ENCODE data around the gene MED29.

MED29 gene

DNA sequence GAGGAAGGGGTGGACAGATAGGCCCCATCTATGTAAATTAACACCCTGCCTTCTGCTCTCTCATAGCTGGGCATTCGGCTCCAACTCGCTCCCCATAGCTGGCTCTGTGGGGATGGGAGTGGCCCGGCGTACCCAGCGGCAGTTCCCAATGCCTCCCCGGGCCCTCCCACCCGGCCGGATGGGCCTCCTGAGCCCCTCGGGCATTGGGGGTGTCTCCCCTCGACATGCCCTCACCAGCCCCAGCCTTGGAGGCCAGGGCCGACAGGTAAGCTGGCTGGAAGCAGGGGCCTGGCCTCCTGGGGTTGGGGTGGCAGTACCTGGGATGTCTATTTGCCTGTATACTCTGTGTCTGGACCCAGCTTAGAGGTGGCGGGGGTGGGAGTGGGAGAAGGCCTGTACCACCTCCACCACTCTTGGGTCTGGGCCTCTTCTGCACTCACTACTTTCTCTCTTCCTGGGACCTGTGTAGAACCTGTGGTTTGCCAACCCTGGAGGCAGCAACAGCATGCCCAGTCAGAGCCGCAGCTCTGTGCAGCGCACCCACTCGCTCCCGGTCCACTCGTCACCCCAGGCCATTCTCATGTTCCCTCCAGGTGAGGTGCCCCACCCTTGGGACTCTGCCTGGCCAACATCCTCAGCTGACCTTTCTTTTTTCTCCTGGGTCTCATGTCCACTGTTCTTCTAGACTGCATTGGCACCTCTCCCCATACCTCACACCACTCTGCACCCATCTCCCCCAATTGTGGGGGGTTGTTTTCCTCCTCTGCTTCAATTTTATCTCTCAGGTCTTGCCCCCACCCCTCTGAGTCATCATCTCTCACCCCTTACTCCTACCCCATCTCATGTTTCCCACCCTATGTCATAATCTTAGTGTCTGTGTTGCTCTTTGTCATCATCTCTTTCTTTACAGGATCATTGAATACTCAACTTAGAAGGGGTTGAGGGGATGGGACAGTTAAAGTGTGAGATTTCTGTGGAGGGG, 10.4 kb upstream of the MED29 start:
- no peak overlapping the region for H3K4me3 ChIP-seq (ENCODE audit: low read length)
- TF ChIP-seq ZNF274 (IDR thresholded peaks at IDR 0.05; ENCODE audit: low read depth, low read length): no peak

DNA sequence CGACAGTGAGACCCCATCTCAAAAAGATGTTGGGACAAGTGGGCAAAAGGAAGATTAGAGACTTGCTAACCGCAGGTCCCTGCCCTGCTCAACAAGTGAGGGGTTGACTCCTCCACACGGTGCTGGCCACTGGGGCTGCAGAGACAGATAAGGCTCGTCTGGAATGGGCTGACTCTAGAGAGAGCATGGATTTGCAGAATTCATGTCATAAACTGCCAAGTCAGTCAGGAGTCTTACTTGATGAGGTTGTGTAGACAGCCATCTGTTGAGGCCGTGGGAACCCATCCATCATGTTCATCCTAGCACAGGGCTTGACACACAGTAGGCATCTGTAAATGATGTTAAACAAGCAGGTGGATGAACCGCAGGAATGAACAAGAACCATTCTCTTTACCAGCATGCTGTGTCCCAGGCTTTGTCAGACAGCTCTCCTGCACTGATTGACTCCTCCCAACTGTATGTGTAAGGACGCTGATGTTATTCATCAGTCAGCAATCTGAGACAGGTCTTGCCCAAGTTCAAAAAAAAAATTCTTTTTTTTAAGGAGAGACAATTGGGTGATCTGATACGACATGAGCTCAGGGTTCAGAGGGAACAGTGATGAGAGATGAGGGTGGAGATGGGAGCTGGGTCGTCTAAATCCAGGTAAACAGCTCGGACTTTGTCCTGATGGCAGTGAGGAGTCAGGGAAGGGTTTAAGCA, 9.1 kb upstream of the MED29 start:
- TF ChIP-seq ZNF274 (IDR thresholded peaks at IDR 0.05; ENCODE audit: low read depth, low read length): no peak

DNA sequence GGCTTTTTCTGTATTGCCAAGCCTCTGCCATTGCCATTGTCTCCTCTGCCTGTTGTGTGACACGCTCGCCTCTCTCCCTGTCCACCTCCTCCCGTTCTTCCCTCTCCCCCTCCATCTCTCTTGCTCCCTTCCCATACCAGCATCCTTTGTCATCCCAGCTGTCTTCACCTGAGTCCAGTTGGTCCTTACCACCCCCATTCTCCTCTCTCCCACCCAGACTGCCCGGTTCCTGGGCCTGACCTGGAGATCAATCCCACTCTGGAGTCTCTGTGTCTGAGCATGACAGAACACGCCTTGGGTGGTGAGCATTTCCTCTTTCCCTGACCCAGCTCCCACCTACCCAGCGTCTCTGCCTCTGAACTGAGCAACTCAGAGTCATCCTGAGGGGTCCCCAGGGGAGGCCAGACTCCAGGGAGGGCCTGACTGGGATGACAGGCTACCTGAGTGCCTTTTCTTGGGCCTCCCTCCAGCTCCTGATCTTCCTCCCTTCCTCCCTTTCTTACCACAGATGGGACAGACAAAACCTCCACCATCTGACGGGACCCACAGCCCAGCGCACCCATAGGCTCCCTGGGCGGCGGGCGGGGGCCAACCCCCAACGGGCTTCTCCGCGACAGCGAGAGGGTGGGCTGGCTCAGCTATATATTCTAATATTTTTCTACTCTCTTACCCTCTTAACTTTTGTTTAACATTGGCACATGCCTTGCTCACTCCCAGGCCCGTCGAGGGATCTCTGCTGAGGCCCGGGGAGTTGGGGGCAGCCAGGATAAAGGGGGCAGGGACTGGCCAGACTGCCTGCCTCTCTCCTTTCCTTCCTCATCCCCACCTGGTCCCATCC, 8.0 kb upstream of the MED29 start:
- H3K4me3 ChIP-seq (ENCODE audit: low read length): no peak overlapping the region
- TF ChIP-seq ZNF274 (IDR thresholded peaks at IDR 0.05; ENCODE audit: low read depth, low read length): no peak

More for the DNA sequence above, 9.1 kb upstream of the MED29 start:
- H3K4me3 ChIP-seq (ENCODE audit: low read length): no peak overlapping the region

DNA sequence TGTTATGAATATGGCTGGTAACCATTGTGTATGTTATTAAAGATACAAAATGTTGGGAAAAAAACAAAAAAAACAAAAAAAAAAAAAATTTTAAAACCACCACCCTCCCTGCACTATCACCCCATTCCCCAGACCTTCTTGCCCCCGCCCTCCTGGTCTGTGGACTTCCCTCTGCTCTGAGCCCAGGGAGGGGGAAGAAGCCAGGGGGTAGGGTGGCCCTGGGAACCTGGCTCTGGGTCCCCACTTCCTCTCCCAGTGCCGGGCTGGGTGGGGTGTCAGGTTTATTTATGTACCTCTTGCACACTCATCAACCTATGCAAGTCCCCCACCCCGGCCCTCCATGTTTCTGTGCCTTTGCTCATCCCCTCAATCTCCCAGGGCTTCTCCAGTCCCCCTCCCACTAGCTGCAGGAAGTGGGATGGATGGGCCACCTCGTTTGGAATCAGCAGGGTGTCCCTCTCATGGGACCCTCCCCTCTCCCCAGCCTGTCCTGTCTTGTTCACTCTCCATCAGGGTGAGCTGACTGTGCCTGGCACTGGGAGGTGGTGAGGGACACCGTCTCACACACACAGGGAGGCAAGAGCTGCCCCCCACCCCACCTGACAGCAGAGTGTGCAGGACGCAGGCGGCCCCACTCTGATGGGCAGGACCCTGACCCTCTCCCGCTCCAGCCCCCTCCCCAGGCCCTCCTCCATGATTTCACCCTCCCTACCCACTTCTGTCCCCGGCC, 6.2 kb upstream of the MED29 start:
- no peak for TF ChIP-seq ZNF274 (IDR thresholded peaks at IDR 0.05; ENCODE audit: low read depth, low read length)
- H3K4me3 ChIP-seq (ENCODE audit: low read length): no peak overlapping the region

DNA sequence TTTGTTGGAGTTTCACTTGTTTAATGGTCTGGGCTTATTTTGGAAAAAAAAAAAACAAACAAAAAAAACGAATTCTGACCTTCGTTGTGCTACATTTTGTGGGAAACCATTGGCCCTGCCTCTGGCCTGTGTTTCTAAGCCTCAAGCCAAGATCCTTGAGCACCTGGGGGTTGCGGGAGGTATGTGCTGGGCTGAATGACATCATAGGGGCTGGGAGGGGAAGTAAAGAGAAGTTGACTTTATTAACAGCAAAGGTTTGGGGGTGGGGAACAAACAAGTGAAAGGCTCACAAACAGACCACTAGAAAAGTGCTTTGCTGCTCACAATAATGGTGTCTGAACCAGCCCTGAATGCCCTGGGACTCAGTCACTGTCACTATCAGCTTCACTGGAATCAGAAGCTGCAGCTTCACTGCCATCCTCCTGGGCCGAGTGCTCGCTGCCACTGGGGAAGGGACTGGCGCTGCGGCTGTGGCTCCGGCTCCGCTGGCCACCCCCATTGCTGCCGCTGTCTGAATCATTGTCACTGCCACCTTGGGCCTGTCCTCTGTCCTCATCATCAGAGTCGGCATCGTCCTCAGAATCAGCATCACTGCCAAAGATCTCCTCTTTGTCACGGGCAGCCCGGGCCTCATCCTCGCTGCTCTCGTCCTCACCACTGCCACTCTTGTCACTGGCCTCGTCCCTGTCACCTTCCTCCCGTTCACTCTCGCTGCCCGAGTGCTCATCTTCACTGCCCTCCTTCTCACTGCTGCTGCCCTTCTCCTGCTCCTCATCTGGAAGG, 5.4 kb upstream of the MED29 start:
- no peak for TF ChIP-seq ZNF274 (IDR thresholded peaks at IDR 0.05; ENCODE audit: low read depth, low read length)

DNA sequence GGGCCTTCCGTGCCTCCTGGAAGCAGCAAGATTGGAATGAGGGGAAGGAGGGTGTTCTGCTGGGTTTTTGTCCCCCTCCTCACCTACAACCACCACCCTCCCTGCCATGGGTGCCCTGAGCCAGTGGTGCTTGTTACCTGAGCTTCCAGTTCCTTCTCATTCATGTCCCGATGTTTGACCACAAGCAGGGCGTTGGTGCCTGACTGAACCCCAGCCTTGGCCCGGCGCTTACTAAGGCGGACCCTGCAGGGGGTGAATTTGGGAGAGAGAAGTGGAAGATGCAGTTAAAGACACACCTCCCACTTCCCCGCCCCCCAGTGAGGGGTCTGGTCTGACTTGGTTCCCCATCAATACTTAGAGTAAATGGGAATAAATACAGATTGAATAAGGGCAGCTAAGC, 4.6 kb upstream of the MED29 start:
- no peak for TF ChIP-seq ZNF274 (IDR thresholded peaks at IDR 0.05; ENCODE audit: low read depth, low read length)
- H3K4me3 ChIP-seq (ENCODE audit: low read length): no peak overlapping the region

More for the DNA sequence above, 5.4 kb upstream of the MED29 start:
- no peak overlapping the region for H3K4me3 ChIP-seq (ENCODE audit: low read length)

DNA sequence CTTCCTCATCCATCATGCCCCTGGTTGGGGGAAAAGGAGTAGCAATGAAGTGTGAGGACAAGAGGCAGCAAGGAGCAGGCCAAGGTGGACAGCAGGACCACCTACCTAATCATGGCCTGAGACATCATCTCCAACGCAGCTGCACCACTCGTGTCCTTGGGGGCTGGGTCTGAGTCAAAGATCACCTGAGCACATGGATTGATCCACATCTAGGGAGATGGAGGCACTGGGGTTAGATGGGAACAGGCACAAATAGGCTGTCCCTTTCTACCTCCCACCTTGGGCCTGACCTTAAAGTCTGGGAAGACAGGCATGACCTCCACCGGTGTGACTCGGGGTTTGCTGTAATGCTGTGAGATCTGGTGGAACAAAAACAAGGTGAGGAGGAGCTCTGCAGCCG, 2.5 kb upstream of the MED29 start:
- H3K4me3 ChIP-seq (ENCODE audit: low read length): no peak overlapping the region
- no peak for TF ChIP-seq ZNF274 (IDR thresholded peaks at IDR 0.05; ENCODE audit: low read depth, low read length)

DNA sequence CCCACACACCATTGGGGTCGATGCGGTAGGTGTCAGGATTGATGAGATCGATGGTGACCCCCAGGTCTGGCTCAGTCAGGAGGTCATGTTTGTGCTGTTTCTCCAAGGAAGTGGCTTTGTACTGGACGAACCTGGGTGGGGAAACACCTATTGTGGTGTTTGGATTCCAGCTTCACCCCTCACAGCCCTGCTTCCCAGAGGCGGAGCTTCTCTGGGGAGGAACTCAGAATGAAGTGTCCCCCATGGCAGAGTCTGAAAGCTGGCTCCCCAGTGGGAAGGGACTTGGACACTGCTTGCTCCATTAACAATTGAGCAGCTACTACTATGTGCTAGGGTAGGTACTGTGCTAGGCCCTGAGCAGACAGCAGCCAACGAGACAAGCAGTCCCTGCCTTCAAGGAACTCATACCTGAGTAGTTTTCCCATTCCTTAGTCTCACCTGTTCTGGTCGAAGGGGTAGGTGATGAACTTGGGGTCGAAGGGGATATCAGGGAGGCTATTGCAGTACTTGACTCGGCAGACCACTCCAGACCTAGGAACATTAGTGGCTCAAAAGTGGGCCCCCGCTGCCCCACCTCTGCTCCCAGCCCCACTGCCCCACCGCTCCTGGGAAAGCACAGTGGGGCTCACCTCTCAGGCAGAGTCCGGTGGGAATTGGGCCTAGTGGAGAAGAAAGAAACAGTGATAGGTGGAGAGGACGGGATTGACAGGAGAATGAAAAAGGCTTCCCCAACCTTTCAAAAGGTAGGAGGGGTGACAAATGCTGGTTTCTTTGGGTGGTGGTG, 1.4 kb upstream of the MED29 start:
- no peak for TF ChIP-seq ZNF274 (IDR thresholded peaks at IDR 0.05; ENCODE audit: low read depth, low read length)
- peak overlapping the region; percentile 83 for H3K4me3 ChIP-seq (ENCODE audit: low read length)

DNA sequence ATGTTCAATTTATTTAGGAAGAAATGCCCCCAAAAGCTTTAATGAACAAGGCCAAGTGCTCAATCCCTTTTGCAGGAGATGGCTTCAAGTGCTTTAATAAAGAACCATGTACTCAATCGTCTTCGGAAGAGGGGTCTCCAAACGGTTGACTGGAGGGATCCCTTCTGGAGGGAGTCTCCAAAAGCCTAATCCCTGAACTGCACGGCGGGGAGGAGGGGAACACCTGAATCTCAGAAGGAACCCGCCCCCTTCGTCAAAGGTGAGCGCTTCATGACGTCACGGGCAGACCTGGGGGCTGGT, 777 bp upstream of the MED29 start:
- peak overlapping the region; percentile 83 for H3K4me3 ChIP-seq (ENCODE audit: low read length)
- TF ChIP-seq ZNF274 (IDR thresholded peaks at IDR 0.05; ENCODE audit: low read depth, low read length): no peak

DNA sequence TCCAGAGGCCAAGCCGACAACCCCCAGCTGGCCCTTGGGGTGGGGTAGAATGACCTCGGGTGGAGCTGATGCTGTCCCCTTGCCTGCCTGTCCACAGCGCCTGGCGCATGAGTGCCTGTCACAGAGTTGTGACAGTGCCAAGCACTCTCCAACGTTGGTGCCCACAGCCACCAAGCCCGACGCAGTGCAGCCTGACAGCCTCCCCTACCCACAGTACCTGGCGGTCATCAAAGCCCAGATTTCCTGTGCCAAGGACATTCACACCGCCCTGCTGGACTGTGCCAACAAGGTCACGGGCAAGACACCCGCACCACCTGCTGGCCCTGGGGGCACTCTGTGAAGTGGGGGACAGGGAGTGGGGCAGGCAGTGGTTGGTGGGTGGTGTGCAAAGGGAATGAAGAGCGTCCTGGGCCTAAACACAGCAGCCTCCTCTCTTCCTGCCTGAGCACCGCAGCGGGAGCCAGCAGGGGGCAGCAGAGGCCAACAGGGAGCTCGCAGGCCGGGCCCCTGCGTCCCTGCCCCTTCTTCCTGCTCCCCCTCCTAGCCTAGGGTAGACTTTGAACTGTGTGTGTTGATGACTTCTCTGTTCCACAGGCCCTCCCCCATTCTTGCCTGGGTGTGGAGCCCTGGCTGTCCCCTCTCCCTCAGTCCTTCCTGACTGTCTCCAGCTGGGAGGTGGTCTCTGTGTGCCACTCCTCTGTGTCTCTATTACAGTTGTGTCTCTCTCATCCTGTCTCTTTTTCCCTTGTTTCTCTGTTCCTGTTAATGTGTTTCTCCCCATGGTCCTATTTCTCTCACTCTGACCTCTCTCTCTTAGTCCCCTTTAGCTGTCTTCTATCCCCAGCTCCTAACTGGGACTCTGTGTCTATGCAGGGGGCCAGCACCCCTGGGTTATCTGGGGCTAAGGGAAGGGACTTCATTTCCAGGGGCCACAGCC, 6.5 kb downstream of the MED29 start:
- no peak overlapping the region; the same call in 1 of the 2 replicates for H3K4me3 ChIP-seq (ENCODE audit: low read length)
- no peak for TF ChIP-seq ZNF274 (IDR thresholded peaks at IDR 0.05; ENCODE audit: low read depth, low read length)

DNA sequence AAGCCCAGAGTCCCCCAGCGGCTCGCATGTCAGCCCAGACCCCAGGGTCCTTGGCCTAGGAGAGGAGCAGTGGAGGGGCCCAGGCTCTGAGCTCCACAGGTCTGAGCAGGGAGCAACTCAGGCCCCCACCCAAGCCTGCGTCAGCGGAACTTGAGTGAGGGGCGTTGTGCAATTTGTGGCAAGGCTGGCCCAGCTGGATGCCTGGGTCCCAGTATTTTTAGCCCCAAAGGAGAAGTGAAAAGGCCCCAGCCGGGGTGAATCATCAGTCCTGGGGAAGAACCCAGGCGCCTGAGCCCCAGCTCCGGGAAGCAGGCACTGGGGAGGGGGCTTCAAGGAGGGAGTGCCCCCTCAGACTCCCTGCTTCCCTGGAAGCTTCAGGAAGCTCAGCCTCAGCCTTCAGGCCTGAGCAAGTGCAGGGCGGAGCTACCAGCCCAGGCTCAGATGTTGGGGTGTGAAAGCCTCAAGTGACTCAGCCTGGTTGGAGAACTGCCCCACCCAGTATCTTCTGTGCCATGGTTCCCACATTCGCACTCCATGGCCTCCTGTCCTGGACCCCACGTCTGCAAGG, 7.2 kb downstream of the MED29 start:
- no peak overlapping the region; the same call in 1 of the 2 replicates for H3K4me3 ChIP-seq (ENCODE audit: low read length)
- no peak for TF ChIP-seq ZNF274 (IDR thresholded peaks at IDR 0.05; ENCODE audit: low read depth, low read length)

All from GM08714 (cell line).